GM12878 (cell line): ENCODE results near the gene DESI2. TPM values are rescaled to one million over a fixed set of nuclear protein-coding genes. Genes with fewer than 3 reads are reported as not detected.

Source experiments
- ATAC-seq: fragments of 200-7000 bp; cut with Tn5 transposase; 3 replicates; pipeline ENCODE4 v1.9.1; 2020; ENCODE audit warnings: mild to moderate bottlenecking, moderate library complexity
- BruUV-seq: library from RNA; stranded (reverse); fragments of 400-500 nt; replicated peaks from 2 replicates; lab custom pipeline; 2021; lab: Mats Ljungman, UMichigan
- CTCF ChIA-PET: fragments of 300-600 bp; sonication (Branson Sonifier 250); formaldehyde crosslinking; extraction: SDS; loops from one replicate; lab custom pipeline; 2021; ENCODE audit warnings: inconsistent platforms; lab: Yijun Ruan, JAX
- POLR2A ChIA-PET: fragments of 350-600 bp; formaldehyde crosslinking; extraction: SDS; loops from one replicate; lab custom pipeline; 2021; ENCODE audit warnings: inconsistent platforms; lab: Charles Lee
- RAD21 ChIA-PET: fragments of 300-600 bp; sonication (Branson Sonifier 250); formaldehyde crosslinking; loops from one replicate; lab custom pipeline; 2023; ENCODE audit warnings: antibody characterized with exemption; ENCODE audit not compliant: unreplicated experiment; lab: Charles Lee
- SMC1A ChIA-PET: fragments of 300-600 bp; sonication (Branson Sonifier 250); formaldehyde crosslinking; loops from one replicate; lab custom pipeline; 2023; ENCODE audit not compliant: unreplicated experiment, uncharacterized antibody; lab: Charles Lee
- DNase-seq: peaks from one replicate; pipeline ENCODE4 v3.0.0-alpha.2; 2011; ENCODE audit warnings: low read depth, low spot score
- FAIRE-seq: peaks from 3 replicates; lab custom pipeline; 2011; peaks lifted over from hg19 to GRCh38; lab: Jason Lieb, UNC
- H2AFZ ChIP-seq: 2 replicates; pipeline ENCODE4 v1.6.0; 2011; ENCODE audit warnings: low read depth, low read length, control low read depth; ENCODE audit not compliant: control insufficient read depth
- H3K27ac ChIP-seq: 2 replicates; pipeline ENCODE4 v1.5.1; 2011; ENCODE audit warnings: control low read depth; ENCODE audit not compliant: control insufficient read depth, insufficient read depth
- H3K27me3 ChIP-seq, 2 experiments: replicated peaks in 1 of 2; 2 replicates each; pipeline versions ENCODE4 v1.6.0 to v1.6.1; 2011; ENCODE audit warnings: low read length in 1 of 2; ENCODE audit not compliant: control insufficient read depth in 2 of 2, insufficient read depth in 2 of 2
- H3K36me3 ChIP-seq, 2 experiments: 2 replicates each; pipeline ENCODE4 v1.5.1; 2011; ENCODE audit warnings: low read length in 1 of 2; ENCODE audit not compliant: control insufficient read depth in 2 of 2, insufficient read depth in 2 of 2
- H3K4me1 ChIP-seq: 2 replicates; pipeline ENCODE4 v1.6.1; 2011; ENCODE audit warnings: mild to moderate bottlenecking, low read length, moderate library complexity, mixed read lengths; ENCODE audit not compliant: control insufficient read depth, insufficient read depth
- H3K4me2 ChIP-seq: 2 replicates; pipeline ENCODE4 v1.6.0; 2011; ENCODE audit warnings: control low read depth; ENCODE audit not compliant: control insufficient read depth, insufficient read depth
- H3K4me3 ChIP-seq: fragments of 200-600 bp; sonication (generic); 2 replicates; pipeline ENCODE4 v1.5.1; 2016
- H3K79me2 ChIP-seq: 2 replicates; pipeline ENCODE4 v1.6.0; 2011; ENCODE audit warnings: low read length; ENCODE audit not compliant: control insufficient read depth, insufficient read depth
- H3K9ac ChIP-seq: 2 replicates; pipeline ENCODE4 v1.8.0; 2011; ENCODE audit warnings: low read length, control low read depth, mixed read lengths; ENCODE audit not compliant: control insufficient read depth, insufficient read depth
- H3K9me3 ChIP-seq: replicated peaks from 3 replicates; pipeline ENCODE4 v1.5.1; 2011; ENCODE audit warnings: mild to moderate bottlenecking, low read length; ENCODE audit not compliant: control insufficient read depth, insufficient read depth
- H4K20me1 ChIP-seq: 2 replicates; pipeline ENCODE4 v1.6.0; 2011; ENCODE audit not compliant: control insufficient read depth, insufficient read depth
- BCLAF1 ChIP-seq: fragments of 450-650 bp; IDR thresholded peaks from 2 replicates; pipeline ENCODE4 v1.6.1; 2017; ENCODE audit warnings: antibody characterized with exemption, mild to moderate bottlenecking, moderate library complexity
- EP300 ChIP-seq, 2 experiments: fragments of 150-350 bp in 1 of 2; IDR thresholded peaks; 2 replicates each; pipeline ENCODE4 v1.6.1; 2011 to 2012; ENCODE audit warnings: low read depth in 2 of 2, low read length in 2 of 2, borderline replicate concordance in 1 of 2, improper control_type of control experiment in 1 of 2, inconsistent platforms in 1 of 2; ENCODE audit not compliant: control insufficient read depth in 1 of 2
- POU2F2 ChIP-seq: IDR thresholded peaks from 3 replicates; pipeline ENCODE4 v1.6.1; 2011; ENCODE audit warnings: low read depth, mild to moderate bottlenecking, low read length, borderline replicate concordance
- RB1 ChIP-seq: fragments of 450-650 bp; formaldehyde crosslinking; IDR thresholded peaks from 2 replicates; pipeline ENCODE4 v1.6.1; 2017; ENCODE audit warnings: mild to moderate bottlenecking, borderline replicate concordance
- RUNX3 ChIP-seq: IDR thresholded peaks from 2 replicates; pipeline ENCODE4 v1.6.1; 2012; ENCODE audit warnings: low read length, inconsistent platforms
- STAT3 ChIP-seq: IDR thresholded peaks from 2 replicates; pipeline ENCODE4 v1.6.1; 2011; ENCODE audit warnings: low read depth, low read length, improper control_type of control experiment
- WGBS: methylation state at CpG from one replicate; pipeline ENCODE4 v1.1.6; 2016; ENCODE audit warnings: low lambda C conversion rate; ENCODE audit not compliant: insufficient replicate concordance, insufficient coverage; ENCODE audit errors: missing lambda C conversion rate; 5-methylcytosine and 5-hydroxymethylcytosine counted together
- in situ Hi-C: fragments of 300-500 bp; cut with MboI; formaldehyde crosslinking; loops from 9 replicates; pipeline ENCODE4 v1.14.3; 2018; ENCODE audit warnings: mixed read lengths
- intact Hi-C: fragments of 100-400 bp; cut with micrococcal nuclease; formaldehyde crosslinking; loops from one replicate; pipeline ENCODE4 v1.14.2; 2022; ENCODE audit not compliant: unreplicated experiment
- polyA plus RNA-seq, 11 experiments: library from polyadenylated mRNA; depleted of rRNA in 4 of 11; unstranded in 6 of 11; stranded (reverse) in 5 of 11; fragments of >200 nt; fragmentation: Nextera tagmentation in 4 of 11; fragmentation: Illumina TruSeq in 1 of 11; extraction: Ambion mirVana in 4 of 11; extraction: Trizol in 1 of 11; gene quantifications; 1 replicate in 1 of 11; 2 replicates in 10 of 11; pipeline versions ENCODE4 v1.2.1 to v1.2.3, GENCODE V29; 2011 to 2016; ENCODE audit warnings: inconsistent platforms in 2 of 11, missing spikeins in 2 of 11, low read depth in 1 of 11
- total RNA-seq, 4 experiments: library from RNA; depleted of rRNA in 3 of 4; stranded (reverse); fragments of >200 nt in 3 of 4; fragmentation: Illumina TruSeq in 1 of 4; extraction: Trizol in 1 of 4; gene quantifications; 2 replicates each; pipeline versions ENCODE4 v1.2.1 to v1.2.3, GENCODE V29; 2013 to 2021
- TF ChIP-seq, protein P1 (sequence below): fragments of 450-650 bp; formaldehyde crosslinking; IDR thresholded peaks from 2 replicates; pipeline ENCODE4 v1.4.0; 2020; ENCODE audit warnings: mild to moderate bottlenecking, moderate library complexity
- TF ChIP-seq, protein P2 (sequence below): IDR thresholded peaks from 2 replicates; pipeline ENCODE4 v1.6.1; 2012; ENCODE audit warnings: improper control_type of control experiment, low read depth, low read length; ENCODE audit not compliant: insufficient replicate concordance
- TF ChIP-seq, protein P3 (sequence below): fragments of 450-650 bp; IDR thresholded peaks from 2 replicates; pipeline ENCODE4 v1.6.1; 2017; ENCODE audit warnings: borderline replicate concordance

DESI2 gene
- total and polyA plus RNA-seq, 10 of the 15 experiments (the other 5 are each of a cell fraction or from before 2014, with no cell fraction given): 6.2 to 21.5 (median 17.3) TPM

DNA sequence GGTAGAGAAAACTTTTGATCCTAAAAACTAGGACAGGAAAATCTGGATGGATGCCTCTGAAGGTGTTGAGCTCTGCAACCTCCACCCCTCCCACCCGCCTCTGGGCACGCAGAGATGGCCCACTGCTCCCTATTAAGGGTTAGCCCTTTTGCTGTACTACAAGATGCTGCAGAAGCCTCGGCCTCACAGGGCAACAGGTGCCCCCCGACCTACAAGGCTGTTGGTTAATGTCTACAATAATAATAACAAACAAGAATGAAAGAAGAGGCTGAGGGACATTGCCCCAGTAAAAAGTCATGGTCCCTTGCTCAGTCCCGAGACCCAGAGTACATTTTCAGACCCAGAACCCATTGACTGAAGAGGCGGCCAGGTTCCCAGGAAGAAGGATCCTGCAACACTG is 7.5 kb upstream of the DESI2 start (continued):
- TF ChIP-seq, protein P1, sequence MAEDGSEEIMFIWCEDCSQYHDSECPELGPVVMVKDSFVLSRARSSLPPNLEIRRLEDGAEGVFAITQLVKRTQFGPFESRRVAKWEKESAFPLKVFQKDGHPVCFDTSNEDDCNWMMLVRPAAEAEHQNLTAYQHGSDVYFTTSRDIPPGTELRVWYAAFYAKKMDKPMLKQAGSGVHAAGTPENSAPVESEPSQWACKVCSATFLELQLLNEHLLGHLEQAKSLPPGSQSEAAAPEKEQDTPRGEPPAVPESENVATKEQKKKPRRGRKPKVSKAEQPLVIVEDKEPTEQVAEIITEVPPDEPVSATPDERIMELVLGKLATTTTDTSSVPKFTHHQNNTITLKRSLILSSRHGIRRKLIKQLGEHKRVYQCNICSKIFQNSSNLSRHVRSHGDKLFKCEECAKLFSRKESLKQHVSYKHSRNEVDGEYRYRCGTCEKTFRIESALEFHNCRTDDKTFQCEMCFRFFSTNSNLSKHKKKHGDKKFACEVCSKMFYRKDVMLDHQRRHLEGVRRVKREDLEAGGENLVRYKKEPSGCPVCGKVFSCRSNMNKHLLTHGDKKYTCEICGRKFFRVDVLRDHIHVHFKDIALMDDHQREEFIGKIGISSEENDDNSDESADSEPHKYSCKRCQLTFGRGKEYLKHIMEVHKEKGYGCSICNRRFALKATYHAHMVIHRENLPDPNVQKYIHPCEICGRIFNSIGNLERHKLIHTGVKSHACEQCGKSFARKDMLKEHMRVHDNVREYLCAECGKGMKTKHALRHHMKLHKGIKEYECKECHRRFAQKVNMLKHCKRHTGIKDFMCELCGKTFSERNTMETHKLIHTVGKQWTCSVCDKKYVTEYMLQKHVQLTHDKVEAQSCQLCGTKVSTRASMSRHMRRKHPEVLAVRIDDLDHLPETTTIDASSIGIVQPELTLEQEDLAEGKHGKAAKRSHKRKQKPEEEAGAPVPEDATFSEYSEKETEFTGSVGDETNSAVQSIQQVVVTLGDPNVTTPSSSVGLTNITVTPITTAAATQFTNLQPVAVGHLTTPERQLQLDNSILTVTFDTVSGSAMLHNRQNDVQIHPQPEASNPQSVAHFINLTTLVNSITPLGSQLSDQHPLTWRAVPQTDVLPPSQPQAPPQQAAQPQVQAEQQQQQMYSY: no peak
- TF ChIP-seq RB1 (no peak), STAT3 (no peak), EP300 (IDR thresholded peaks at IDR 0.05; ENCODE audit: borderline replicate concordance in 1 of 2, control insufficient read depth in 1 of 2, low read depth in 2 of 2, low read length in 2 of 2) (no peak)

DNA sequence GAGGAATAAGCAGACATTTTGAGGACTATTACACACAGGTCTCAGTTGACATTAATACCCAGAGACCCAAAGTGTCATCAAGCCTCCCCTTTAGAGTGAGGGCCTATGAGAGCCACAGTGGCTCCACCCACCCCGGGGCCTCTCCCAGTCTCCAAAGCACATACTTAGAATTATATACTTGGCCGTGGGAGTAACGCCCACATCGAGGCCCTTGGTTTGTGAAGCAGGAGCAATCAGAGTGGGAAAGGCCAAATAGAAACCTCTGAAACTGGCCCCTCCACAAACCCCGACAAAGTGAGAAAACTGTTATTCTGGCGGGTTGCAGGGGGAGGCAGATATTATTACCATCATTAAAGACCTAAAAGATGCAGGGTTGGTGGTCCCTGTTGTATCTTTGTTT is 7.0 kb upstream of the DESI2 start:
- in situ Hi-C loops (no loop called here), intact Hi-C loops (no loop called here)
- DNase-seq (no peak), ATAC-seq (no peak), FAIRE-seq (no peak)
- Histone ChIP-seq H4K20me1 (no peaks in the 10 kb centered on the region), H3K27me3 (no peaks in the 10 kb centered on the region; a peak in 1 of 4 replicates), H3K4me1 (no peaks in the 10 kb centered on the region), H3K9ac (no peak overlapping the region), H3K4me2 (no peak overlapping the region), H3K9me3 (no peaks in the 10 kb centered on the region; the same call in 2 of the 3 replicates), H3K79me2 (no peaks in the 10 kb centered on the region), H3K4me3 (no peak overlapping the region), H3K27ac (no peak overlapping the region), H2AFZ (no peak overlapping the region), H3K36me3 (no peaks in the 10 kb centered on the region)
- RAD21 ChIA-PET: no interaction called here
- BruUV-seq: no TSS peak
- POLR2A ChIA-PET: no interaction called here
- CTCF ChIA-PET: no interaction called here
- SMC1A ChIA-PET: no interaction called here
- 18% methylated on average over 6 of the region's 6 CpGs for whole genome bisulfite sequencing
- no peak for TF ChIP-seq POU2F2
- TF ChIP-seq, protein P2, sequence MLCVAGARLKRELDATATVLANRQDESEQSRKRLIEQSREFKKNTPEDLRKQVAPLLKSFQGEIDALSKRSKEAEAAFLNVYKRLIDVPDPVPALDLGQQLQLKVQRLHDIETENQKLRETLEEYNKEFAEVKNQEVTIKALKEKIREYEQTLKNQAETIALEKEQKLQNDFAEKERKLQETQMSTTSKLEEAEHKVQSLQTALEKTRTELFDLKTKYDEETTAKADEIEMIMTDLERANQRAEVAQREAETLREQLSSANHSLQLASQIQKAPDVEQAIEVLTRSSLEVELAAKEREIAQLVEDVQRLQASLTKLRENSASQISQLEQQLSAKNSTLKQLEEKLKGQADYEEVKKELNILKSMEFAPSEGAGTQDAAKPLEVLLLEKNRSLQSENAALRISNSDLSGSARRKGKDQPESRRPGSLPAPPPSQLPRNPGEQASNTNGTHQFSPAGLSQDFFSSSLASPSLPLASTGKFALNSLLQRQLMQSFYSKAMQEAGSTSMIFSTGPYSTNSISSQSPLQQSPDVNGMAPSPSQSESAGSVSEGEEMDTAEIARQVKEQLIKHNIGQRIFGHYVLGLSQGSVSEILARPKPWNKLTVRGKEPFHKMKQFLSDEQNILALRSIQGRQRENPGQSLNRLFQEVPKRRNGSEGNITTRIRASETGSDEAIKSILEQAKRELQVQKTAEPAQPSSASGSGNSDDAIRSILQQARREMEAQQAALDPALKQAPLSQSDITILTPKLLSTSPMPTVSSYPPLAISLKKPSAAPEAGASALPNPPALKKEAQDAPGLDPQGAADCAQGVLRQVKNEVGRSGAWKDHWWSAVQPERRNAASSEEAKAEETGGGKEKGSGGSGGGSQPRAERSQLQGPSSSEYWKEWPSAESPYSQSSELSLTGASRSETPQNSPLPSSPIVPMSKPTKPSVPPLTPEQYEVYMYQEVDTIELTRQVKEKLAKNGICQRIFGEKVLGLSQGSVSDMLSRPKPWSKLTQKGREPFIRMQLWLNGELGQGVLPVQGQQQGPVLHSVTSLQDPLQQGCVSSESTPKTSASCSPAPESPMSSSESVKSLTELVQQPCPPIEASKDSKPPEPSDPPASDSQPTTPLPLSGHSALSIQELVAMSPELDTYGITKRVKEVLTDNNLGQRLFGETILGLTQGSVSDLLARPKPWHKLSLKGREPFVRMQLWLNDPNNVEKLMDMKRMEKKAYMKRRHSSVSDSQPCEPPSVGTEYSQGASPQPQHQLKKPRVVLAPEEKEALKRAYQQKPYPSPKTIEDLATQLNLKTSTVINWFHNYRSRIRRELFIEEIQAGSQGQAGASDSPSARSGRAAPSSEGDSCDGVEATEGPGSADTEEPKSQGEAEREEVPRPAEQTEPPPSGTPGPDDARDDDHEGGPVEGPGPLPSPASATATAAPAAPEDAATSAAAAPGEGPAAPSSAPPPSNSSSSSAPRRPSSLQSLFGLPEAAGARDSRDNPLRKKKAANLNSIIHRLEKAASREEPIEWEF: no peak
- TF ChIP-seq, protein P3, sequence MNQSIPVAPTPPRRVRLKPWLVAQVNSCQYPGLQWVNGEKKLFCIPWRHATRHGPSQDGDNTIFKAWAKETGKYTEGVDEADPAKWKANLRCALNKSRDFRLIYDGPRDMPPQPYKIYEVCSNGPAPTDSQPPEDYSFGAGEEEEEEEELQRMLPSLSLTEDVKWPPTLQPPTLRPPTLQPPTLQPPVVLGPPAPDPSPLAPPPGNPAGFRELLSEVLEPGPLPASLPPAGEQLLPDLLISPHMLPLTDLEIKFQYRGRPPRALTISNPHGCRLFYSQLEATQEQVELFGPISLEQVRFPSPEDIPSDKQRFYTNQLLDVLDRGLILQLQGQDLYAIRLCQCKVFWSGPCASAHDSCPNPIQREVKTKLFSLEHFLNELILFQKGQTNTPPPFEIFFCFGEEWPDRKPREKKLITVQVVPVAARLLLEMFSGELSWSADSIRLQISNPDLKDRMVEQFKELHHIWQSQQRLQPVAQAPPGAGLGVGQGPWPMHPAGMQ: no peak
- TF ChIP-seq RUNX3: no peak
- TF ChIP-seq BCLAF1: no peak
